GM12892 (cell line): Measurements from ENCODE around the gene NPAS1.

Experiments used
- DNase-seq: peaks from one replicate; pipeline ENCODE4 v3.0.0; 2011; ENCODE audit not compliant: insufficient read length
- FAIRE-seq: peaks from 2 replicates; lab custom pipeline; 2011; peaks lifted over from hg19 to GRCh38; lab: Jason Lieb, UNC
- POLR2A ChIP-seq: IDR thresholded peaks from 2 replicates; pipeline ENCODE4 v1.6.1; 2011; ENCODE audit warnings: low read depth, low read length, control low read depth
- POLR2AphosphoS5 ChIP-seq: IDR thresholded peaks from 2 replicates; pipeline ENCODE4 v1.6.1; 2011; ENCODE audit warnings: low read depth, low read length, control low read depth
- TAF1 ChIP-seq: IDR thresholded peaks from 2 replicates; pipeline ENCODE4 v1.6.1; 2011; ENCODE audit warnings: low read depth, mild to moderate bottlenecking, control low read depth, low read length, borderline replicate concordance

The NPAS1 gene

DNA sequence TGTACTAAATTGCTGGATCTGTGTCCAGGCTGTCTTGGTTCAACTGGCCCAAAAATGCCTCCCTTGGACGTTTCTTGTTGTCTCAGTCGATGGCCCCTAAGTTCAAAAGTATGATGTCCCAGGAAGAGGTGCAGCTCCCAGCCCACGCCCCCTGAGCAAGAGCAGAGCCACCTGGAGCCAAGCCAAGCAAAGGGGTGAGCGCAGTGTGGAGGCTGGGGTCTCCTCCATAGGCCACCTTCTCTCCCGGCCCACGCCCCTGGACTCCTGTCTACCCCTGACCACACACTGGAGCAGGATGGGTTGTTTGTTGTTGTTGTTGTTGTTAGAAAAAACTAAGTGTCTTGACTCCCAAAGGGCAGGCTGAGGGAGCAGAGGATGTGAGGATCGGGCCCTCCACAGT, 26.0 kb upstream of the NPAS1 start:
- DNase-seq (no peak), FAIRE-seq (no peak)
- TF ChIP-seq POLR2A (no peak), TAF1 (no peak), POLR2AphosphoS5 (no peak)

- DNase-seq (no peak), FAIRE-seq (no peak)
- no peak for TF ChIP-seq POLR2AphosphoS5
- no peak for TF ChIP-seq POLR2A
- no peak for TF ChIP-seq TAF1
Observed at GRCh38 chr19:46994141-46994686, 25.4 kb upstream of the NPAS1 start.

GRCh38 chr19:46995492-46995891, 24.1 kb upstream of the NPAS1 start:
- TF ChIP-seq TAF1 (no peak), POLR2A (no peak), POLR2AphosphoS5 (no peak)
- no peak for FAIRE-seq
- DNase-seq, result no peak

- no peak for TF ChIP-seq POLR2AphosphoS5
- TF ChIP-seq TAF1, result no peak
- no peak for TF ChIP-seq POLR2A
- DNase-seq, result no peak
- no peak for FAIRE-seq
Observed at GRCh38 chr19:46998445-46999125, 21.1 kb upstream of the NPAS1 start.

- TF ChIP-seq POLR2A (no peak), POLR2AphosphoS5 (no peak), TAF1 (no peak)
- no peak for FAIRE-seq
- DNase-seq, result no peak
Observed at GRCh38 chr19:46999377-46999776, 20.3 kb upstream of the NPAS1 start.

- no peak for DNase-seq
- no peak for FAIRE-seq
- TF ChIP-seq POLR2AphosphoS5 (no peak), TAF1 (no peak), POLR2A (no peak)
Observed at GRCh38 chr19:46999878-47000277, 19.8 kb upstream of the NPAS1 start.

GRCh38 chr19:47000373-47000772, 19.3 kb upstream of the NPAS1 start:
- TF ChIP-seq TAF1 (no peak), POLR2AphosphoS5 (no peak), POLR2A (no peak)
- DNase-seq (no peak), FAIRE-seq (no peak)

DNA sequence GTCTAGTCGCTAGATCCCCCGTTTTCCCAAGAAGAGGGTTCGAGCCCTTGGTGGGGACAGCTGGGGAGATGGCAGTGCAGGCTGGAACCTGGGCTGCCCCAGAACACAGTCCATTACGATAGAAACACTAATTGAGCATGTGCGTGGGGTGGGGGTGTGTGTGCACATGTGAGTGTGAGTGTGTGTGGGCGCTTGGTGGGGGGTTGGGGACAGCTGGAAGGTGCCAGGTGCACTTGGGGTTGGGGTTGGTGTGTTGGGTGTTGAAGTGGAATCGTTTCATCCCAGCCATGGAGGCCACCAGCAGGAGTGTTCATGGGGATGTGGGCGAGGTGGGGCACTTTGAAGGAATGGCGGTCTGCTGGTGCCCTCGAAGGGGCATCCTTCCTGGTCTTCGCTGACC, 18.1 kb upstream of the NPAS1 start:
- DNase-seq, result no peak
- no peak for FAIRE-seq
- TF ChIP-seq POLR2A (no peak), POLR2AphosphoS5 (no peak), TAF1 (no peak)

DNA sequence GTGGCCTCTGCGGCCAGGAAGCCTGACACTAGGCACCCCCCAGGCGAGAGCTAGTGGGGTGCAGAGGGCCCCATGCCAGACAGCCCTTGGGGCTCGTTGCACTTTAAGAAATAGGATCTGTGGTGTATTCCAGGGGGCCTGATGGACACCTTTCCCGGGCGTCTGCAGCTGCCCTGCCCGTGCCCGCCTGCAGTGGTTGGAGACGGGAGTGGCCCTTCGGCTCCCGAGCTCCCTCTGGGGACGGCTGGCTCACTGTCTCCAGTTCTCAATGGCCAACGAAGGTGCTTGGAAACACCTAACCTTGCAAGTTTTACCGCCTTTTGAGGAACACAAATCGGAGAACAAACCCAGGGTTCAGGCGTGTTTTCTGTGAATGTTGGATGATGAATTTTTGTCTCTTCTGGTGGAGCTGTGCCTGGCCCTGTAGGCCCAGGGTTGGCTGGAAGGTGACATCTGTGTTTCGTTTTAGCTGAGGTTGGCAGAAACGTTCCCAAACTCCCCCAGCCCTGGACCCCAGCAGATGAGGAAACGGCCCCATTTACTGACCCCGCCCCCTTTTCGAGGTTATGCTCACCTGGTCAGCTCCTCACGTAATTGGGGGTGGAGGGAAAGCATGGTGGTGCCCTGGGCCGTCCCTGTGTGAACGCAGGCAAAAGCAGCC, 17.4 kb upstream of the NPAS1 start:
- no peak for DNase-seq
- FAIRE-seq, result no peak
- no peak for TF ChIP-seq TAF1
- TF ChIP-seq POLR2A, result no peak
- TF ChIP-seq POLR2AphosphoS5, result no peak

- FAIRE-seq, result no peak
- DNase-seq, result no peak
- TF ChIP-seq POLR2A (no peak; the same call in 1 of the 2 replicates), POLR2AphosphoS5 (no peak), TAF1 (no peak)
Observed at GRCh38 chr19:47002853-47003610, 16.6 kb upstream of the NPAS1 start.
